Testis (tissue), 2 donors: ENCODE measurements around the gene DACT1.

ENCODE experiments used
- CTCF ChIP-seq, 3 experiments: fragments of 450-650 bp in 2 of 3; fragments of 200-600 bp in 1 of 3; sonication (generic) in 1 of 3; IDR thresholded peaks; one replicate each; pipeline ENCODE4 v1.5.1; 2016 to 2019; ENCODE audit warnings: antibody characterized with exemption in 3 of 3, mild to moderate bottlenecking in 2 of 3, moderate library complexity in 1 of 3
- POLR2A ChIP-seq: fragments of 450-650 bp; IDR thresholded peaks from one replicate; pipeline ENCODE4 v1.6.1; 2017; ENCODE audit warnings: antibody characterized with exemption, mild to moderate bottlenecking, moderate library complexity

GRCh38 chr14:58637040-58637390, 747 bp upstream of the DACT1 start:
- no peak for TF ChIP-seq POLR2A
- TF ChIP-seq CTCF (IDR thresholded peaks at IDR 0.05) = no peak
